ENCODE measurements around the gene MC2R.

GRCh38 chr18:13888191-13888716 lies 27.1 kb downstream of the MC2R start:
- TF ChIP-seq FOXM1 (IDR thresholded peaks at IDR 0.05; ENCODE audit: borderline replicate concordance) (no peak), SUZ12 (IDR thresholded peaks at IDR 0.05) (no peak), BHLHE40 (IDR thresholded peaks at IDR 0.05; ENCODE audit: borderline replicate concordance) (no peak), ELF4 (IDR thresholded peaks at IDR 0.05) (no peak), CTBP1 (IDR thresholded peaks at IDR 0.05; ENCODE audit: borderline replicate concordance) (no peak), SP1 (IDR thresholded peaks at IDR 0.05) (no peak)
